Globus pallidus (tissue), 1 donor: ENCODE data around the gene MYOG.
A peak's percentile ranks its signal among the peaks of the same experiment; 100 is the strongest.

Experiments used
- DNase-seq: peaks from one replicate; pipeline ENCODE4 v3.0.0-alpha.2; 2015; ENCODE audit warnings: low spot score

Gene MYOG

GRCh38 chr1:203085528-203086406 is at the start of gene MYOG:
TSS of gene MYOG (minus strand) at chr1:203086012. CDS start at chr1:203085961, 51 bp downstream.
- no peak for DNase-seq

- DNase-seq, result no peak
Observed at GRCh38 chr1:203133970-203134725, 48.3 kb upstream of the MYOG start.

DNA sequence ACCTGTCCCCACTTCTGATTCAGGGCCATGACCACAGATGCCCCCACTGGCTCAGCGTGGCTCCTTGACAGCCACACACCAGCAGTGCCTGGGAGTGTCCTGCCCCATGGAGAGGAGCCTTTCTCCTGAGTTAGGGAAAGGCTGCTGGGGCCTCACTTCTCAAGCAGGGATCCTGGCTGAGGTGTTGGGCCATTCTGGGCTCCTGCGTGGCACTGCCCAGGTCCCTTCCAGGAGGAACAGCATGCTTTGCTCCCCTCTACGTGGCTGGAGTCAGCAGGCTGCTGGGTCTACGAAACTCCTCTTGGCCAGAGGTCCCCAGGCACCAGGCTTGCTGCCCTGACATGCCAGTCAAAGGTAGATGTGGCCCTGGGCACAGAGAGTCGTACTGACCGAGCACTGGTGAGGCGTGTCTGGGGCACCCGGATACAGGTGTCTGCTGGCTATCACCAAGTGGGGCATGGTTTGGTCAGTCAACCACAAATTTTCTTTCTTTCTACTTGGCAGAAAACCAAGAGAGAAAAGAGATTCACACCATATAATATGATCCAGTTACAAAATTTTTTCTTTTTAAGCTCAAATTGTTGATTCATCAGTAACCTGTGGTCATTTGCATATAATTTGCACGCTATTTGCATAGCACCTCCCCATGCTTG is 45.9 kb upstream of the MYOG start:
- no peak for DNase-seq

GRCh38 chr1:203130358-203130985 is 44.7 kb upstream of the MYOG start:
- DNase-seq, result no peak

GRCh38 chr1:203129501-203130231 is 43.9 kb upstream of the MYOG start:
- DNase-seq, result peak; percentile 97

DNA sequence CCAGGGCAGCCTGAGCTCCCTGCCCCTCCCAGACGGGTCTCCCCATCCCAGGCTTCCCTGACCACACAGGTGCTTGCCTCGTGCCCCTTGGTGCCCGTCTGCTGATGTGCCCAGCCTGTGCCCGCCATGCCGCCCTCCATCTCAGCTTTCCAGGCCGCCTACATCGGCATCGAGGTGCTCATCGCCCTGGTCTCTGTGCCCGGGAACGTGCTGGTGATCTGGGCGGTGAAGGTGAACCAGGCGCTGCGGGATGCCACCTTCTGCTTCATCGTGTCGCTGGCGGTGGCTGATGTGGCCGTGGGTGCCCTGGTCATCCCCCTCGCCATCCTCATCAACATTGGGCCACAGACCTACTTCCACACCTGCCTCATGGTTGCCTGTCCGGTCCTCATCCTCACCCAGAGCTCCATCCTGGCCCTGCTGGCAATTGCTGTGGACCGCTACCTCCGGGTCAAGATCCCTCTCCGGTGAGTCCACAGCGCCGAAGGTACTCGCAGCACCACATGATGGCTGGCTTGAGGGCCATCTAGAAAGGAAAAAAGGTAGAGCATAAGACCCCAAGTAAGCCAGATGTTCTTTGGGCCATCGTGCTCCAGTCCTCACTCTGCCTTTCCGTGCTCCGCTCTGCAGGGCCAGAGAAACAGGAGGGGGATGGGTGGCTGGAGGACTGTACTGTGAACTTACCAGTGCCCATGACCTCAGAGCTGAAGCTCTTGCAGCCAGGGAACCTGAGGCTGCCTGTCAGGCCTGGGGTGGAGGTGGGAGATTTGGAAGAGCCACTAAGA is 43.1 kb upstream of the MYOG start:
- DNase-seq, result peak; percentile 75

DNA sequence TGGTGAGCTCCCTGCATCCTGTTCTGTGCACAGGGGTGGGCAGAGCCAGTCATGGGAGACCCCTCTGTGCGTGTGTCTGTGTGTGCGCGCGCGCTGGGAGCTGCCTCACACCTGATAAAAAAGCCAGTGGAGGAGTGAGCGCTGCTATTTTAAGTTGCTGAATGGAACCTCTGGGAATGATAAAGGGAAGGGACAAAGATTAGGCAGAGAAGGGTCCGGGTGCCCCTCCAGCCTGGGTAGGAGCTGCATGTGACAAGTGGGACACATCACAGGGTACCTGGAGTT is 42.6 kb upstream of the MYOG start:
- no peak for DNase-seq

DNA sequence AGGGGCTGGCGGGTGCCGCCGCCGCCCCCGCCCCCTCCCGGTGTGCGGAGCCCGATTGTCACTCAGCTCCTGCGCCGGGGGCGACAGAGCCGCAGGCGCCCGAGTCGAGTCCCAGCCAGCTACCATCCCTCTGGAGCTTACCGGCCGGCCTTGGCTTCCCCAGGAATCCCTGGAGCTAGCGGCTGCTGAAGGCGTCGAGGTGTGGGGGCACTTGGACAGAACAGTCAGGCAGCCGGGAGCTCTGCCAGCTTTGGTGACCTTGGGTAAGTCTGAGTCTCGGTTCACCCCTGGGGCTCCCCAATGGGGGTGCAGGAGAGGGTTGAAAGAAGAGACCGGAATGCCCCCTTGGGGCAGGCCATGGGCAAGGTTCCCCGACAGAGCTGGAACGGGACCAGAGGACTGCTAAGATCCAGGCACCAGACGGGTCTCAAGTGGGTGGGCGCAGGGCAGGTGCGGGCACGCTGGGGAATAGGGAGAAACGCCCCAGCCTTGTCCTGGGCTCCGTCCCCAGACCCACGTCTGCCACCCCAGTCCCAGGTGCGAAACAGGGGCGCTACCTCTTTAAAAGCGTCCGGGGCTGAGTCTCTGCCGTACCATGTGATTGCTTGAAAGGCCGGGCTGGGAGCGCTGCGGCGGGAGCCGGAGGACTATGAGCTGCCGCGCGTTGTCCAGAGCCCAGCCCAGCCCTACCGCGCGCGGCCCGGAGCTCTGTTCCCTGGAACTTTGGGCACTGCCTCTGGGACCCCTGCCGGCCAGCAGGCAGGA is 42.0 kb upstream of the MYOG start, which contains the start of gene ADORA1:
TSS of gene ADORA1 (plus strand) at position 61 of the 765 bp plus-strand sequence. CDS start 1,116 bp downstream, outside the sequence.
- peak; percentile 78 for DNase-seq

GRCh38 chr1:203126866-203127665 is 41.3 kb upstream of the MYOG start:
- no peak for DNase-seq

- DNase-seq, result no peak
Observed at GRCh38 chr1:203126151-203126865, 40.5 kb upstream of the MYOG start.

- no peak for DNase-seq
Observed at GRCh38 chr1:203124546-203125317, 38.9 kb upstream of the MYOG start.

- DNase-seq, result no peak
Observed at GRCh38 chr1:203124011-203124410, 38.2 kb upstream of the MYOG start.

GRCh38 chr1:203122159-203122558 is 36.3 kb upstream of the MYOG start:
- DNase-seq, result no peak

- DNase-seq, result no peak
Observed at GRCh38 chr1:203121186-203122015, 35.6 kb upstream of the MYOG start.

DNA sequence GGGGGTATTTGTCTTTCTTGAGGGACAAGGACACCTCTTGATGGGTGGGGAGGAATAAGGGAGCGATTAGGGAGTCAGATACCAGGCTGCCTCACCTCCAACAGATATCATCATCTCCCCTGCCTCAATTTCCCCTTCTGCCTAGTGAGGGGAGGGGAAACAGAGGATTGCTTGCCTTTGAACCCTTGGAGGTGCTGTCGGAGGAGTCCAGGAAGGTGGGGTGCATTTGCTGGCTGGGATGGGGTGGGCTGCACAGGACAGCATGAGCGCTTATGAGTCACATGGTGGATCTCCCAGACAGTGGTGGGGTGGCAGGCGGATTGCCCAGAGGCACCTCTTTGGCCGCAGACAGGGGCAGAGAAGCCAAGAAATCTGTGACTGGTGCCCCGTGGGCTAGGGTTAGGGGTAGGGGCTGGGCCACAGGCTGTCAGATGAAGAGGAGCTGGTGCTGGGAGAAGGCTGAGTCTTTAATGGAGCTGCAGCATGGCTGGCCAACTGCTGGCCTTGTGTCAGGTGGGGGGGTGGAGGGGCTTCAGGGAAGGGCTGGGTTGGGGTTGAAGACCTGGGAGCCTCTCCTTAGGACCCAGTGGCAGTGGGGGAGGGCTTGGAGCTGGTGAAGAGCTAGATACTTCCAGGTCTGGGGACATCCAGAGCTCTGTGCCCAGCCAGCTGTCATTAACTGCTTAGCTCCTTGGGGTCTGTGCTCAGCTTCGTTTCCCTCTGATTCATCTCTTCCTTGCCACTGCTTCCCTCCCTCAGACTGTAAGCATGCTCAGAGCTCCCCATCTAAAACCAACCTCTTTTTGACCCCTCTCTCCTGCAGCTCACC is 34.7 kb upstream of the MYOG start:
- no peak for DNase-seq
